ENCODE measurements around the gene TBC1D8. TPM values are rescaled to one million over a fixed set of nuclear protein-coding genes. Genes with fewer than 3 reads are reported as not detected.

Gene TBC1D8
- total RNA-seq: 20.8 TPM

GRCh38 chr2:101151146-101151858 is at the start of gene TBC1D8:
Gene TBC1D8, minus strand, starts transcription at chr2:101151382. Its CDS starts 129 bp downstream, at chr2:101151253.

GRCh38 chr2:101001691-101002561 is 149.3 kb downstream of the TBC1D8 start, which contains the start of gene RPL31:
Gene RPL31, plus strand, starts transcription at chr2:101002289. Its CDS starts 413 bp downstream, at chr2:101002702.

Other genes with a start within 250 kb of the TBC1D8 start
- 917 TPM for gene RPL31, start 149.1 kb downstream of the TBC1D8 start, total RNA-seq
- gene CNOT11, start 101.5 kb upstream of the TBC1D8 start, total RNA-seq: 17.7 TPM
- gene RNF149, start 157.3 kb upstream of the TBC1D8 start, total RNA-seq: 82.6 TPM
- 2.8 TPM for gene CREG2, start 236.1 kb upstream of the TBC1D8 start, total RNA-seq

All from camera-type eye (tissue), 1 donor.